ENCODE results near the gene HS1BP3.

- TF ChIP-seq EZH2 (IDR thresholded peaks at IDR 0.05; ENCODE audit: insufficient read depth, poor library complexity, severe bottlenecking) (no peak), EZH2phosphoT487 (IDR thresholded peaks at IDR 0.05; ENCODE audit: insufficient read depth, low read depth) (no peak)
These were observed 42.1 kb downstream of the HS1BP3 start for GRCh38 chr2:20608666-20609348.

Measured in GM23248 (cell line).